ENCODE data around the gene EIF2B1.

Gene EIF2B1

DNA sequence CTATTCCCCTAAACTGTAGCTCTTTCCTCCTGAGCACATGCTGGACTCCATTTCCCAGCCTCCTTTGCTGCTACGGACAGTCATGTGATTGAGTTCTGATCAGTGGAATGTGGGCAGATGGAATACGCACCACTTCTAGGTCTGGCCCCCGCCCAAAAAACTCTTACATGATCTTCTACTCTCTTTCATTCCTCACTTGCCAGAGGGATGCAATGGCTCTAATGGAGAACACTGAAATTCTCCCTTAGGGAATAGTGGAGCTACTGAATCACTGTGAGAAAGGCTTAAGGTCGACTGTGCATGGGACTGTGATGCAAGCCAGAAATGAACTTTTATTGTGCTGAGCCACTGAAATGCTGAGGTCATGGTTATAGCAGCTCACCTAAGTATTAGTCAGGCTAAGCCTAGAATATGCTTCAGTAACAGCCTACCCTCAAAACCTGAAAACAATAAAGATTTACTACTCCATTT, 62.1 kb downstream of the EIF2B1 start:
- no peak for DNase-seq (ENCODE audit: low read depth in 1 of 2, low spot score in 1 of 2)

Measured in stimulated activated CD4-positive, alpha-beta T cell treated with anti-CD3 and anti-CD28 coated beads, Interleukin-15, amount 100 ng/mL, for 1 hour (primary cell).